RPMI7951 (cell line): ENCODE measurements around the gene GOLIM4. TPM values are rescaled to one million over a fixed set of nuclear protein-coding genes. Genes with fewer than 3 reads are reported as not detected.
"Not testable (repeated sequence)": the region's sequence is repeated elsewhere in the genome, so short reads cannot be mapped to it uniquely, and the experiment has no call there.

ENCODE experiments used
- DNase-seq: peaks from one replicate; pipeline ENCODE4 v3.0.0-alpha.2; 2012; ENCODE audit warnings: low read depth
- total RNA-seq: library from RNA; depleted of rRNA; stranded (reverse); fragments of >200 nt; shearing (Covaris generic); gene quantifications from 2 replicates; pipeline ENCODE4 v1.2.3, GENCODE V29; 2014

Gene GOLIM4
- total RNA-seq, 1 experiment from 2014 or later: 63.3 TPM

DNA sequence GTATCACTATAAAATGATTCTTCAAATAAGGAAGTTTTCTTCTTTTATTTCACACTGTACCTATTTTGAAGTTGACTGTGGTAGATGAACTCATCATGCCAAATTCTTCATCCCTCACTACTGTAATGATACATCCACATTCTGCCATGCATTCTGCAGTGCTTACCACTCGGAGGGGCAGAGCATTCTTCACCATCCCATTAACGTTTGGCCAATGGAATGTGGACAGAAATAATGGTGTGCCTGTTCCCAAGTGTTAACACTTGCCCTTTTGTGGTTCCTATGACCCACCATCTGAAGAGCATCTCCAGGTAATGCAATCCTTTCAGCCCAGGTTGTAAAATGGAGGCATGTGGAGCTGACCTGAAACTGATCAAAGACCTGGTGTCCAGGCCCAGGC, 18.6 kb downstream of the GOLIM4 start:
- no peak for DNase-seq

DNA sequence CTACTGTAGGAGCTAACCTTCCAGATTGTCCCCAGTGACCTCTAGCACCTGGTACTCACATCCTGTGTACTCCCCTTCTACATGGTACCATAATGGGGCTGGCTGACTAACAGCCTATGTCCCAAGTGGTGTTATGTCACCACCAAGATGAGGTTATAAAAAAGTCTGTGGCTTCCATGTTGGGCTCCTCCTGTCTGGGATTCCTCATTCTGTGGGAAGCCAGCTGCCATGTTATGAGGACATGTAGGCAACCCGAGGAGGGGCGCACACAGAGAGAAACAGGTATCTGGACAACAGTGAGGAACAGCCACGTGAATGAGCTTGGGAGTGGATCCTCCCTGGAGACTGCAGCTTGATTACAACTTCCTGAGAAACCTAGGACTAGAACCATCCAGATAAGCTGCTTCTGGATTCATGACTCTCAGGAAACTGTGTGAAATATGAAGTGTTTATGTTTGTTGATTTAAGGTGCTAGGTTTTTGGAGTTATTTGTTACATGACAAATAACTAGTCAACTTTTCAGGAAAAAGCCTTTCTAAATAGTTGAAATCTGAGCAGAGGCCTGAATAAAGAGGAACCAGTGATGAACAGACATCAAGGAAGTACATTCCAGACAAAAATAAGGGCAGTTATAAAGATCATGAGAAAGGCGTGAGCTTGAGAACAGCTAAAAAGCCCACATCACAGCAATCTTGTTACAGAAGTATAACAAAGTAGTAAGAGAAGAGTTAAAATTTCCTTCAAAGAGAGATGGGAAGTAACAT, 21.7 kb downstream of the GOLIM4 start:
- no peak for DNase-seq

DNA sequence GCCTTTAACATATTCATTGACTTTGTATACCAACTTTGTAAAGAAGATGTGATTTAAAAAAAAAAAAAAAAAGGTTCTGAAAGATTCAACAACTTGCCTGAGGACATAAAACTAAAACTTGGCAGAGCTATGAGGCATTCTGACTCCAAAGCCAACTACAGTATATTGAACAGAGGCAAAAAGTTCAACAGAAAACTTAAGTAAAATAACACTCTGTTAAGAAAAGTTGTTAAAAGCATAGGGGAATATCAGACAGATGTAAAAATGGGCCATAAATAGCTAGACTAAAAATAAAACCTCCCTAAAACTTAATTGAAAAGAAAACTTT, 23.4 kb downstream of the GOLIM4 start:
- DNase-seq: peak; percentile 40

DNA sequence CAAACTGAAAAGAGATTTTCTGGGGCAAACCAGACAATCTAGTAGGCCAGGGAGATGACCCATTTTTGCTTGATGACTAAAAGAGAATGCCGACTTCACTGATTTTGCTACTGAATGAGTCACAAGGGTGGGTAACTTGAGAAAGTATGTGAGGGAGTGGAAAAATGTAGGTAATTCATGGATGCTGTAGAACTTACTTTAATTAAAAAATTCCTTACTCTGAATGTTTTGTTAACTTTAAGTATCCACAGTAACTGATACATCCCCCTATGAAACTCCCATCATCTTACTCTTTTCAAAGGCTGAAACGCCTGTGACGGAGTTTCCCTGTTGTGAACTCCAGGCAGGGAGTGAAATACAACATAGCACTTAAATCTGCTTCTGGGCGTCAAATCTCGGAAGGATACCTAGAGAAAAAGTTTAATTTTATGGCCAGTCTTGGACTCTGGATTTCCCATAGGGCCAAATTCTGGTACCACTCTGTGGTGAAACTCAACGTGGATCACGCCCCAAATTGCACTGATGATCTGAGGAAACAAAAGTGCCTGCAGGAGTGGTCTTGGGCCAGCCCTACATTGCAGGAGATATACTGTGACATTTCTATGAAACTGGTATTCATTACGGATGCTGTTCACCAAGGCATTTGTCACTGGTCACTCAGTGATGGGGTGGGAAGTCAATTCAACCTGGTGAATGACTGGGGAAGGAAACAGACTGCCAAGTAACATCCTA, 24.0 kb downstream of the GOLIM4 start:
- DNase-seq: peak; percentile 87

DNA sequence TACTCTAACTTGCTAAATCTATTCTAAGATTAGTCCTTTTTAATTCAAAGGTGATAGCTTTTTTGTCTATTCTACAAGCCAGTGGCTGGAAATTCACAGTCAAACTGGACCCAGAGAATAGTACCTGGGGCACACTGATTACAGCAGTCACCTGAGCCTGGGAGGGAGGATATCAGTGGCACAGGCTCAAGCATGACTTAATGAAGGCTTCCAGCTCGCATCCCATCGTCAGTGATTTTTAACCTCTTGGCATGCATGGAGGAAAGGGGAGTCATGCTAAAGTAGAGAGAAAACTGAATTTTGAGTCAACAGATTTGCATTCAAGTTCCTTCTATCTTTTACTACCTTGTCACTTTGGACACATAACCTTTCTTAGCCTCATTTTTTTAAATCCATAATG, 24.8 kb downstream of the GOLIM4 start:
- no peak for DNase-seq

DNA sequence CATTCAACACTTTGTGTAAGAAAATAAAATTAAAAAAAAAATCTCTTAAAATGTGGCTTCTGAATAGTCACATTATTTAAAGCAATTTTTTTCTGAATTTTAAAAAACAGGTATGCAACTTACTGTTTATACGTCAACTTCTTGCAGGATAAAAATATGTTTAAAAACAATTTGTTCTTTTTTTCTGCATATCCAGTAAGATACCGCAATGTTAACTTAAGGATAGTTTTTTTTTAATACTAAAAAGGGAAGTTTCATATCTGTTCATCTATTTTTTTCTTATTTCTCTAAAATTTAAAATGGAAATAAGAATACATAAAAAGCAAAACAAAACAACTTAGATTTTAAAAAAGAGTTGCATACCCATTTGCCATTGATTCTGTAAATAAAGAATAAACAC, 27.4 kb downstream of the GOLIM4 start:
- no peak for DNase-seq

DNA sequence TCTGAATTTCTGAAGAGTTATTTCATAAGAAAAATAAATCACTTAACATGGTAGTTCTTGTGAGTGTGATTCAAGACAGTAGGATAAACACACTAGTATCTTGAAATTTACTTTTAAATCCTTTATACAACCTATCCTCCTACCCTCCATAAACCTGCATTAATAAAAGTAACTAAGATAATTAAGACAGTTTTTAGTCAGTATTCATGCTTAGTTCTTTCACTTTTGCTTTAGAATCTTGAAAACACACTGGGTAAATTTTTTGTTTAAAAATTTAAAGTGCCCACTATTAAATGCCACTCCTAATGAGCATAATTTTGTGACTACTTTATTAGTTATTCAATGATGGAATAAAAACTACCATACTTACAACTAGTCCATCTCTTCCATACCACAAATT, 28.8 kb downstream of the GOLIM4 start:
- no peak for DNase-seq

DNA sequence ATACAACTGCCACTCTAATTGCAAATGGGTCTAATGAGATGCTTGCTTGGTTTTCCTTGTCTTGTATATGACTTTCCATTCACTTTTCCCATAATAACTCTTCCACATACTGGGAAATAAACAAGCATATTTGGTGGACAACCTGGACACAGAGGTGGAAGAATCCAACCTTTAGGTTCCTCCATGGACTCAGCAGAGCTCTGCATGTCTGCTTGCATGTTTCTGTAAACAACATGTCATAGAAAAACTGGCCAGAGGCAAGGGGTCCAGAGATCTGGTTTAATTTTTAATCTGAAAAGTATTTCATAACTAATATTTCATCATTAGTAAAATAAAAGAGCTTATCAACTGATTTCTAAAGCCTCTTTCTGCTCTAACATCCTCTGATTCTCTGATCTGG, 30.2 kb downstream of the GOLIM4 start:
- DNase-seq: no peak

DNA sequence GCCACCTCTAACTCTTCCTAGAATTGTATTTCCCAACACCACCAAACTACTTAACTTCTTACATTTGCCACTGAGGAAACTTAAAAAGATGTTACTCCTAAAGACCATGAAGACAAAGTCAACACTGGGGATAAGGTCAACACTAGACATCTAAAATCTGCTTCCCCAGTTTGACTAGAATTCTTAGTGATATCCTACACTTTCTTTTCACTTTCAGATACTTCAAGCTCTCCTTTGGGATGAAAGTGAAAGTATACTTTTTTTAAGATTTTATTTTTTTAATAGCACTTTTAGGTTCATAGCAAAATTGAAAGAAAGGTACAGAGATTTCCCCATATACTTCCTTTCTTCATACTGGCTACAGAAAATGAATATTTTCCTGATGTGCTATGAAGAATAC, 32.6 kb downstream of the GOLIM4 start:
- no peak for DNase-seq

DNA sequence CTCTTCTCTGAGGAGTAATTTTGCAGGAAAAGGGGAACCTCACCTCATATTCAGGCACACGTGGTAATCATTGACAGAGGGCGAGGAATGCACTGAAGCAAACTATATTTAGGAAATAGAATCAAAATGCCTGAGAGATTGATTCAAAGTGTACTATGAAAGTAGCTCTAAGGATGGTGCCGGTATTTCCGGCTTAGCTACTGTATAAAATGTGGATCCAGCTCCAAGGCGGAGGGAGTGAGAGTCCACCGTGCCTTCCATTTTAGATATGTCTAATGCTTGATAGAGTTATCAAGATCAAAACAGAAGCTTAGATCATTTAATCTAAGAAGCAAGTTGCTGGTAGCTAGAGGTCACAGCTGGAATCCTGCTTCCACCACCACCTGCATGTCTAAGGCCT, 33.0 kb downstream of the GOLIM4 start:
- no peak for DNase-seq

DNA sequence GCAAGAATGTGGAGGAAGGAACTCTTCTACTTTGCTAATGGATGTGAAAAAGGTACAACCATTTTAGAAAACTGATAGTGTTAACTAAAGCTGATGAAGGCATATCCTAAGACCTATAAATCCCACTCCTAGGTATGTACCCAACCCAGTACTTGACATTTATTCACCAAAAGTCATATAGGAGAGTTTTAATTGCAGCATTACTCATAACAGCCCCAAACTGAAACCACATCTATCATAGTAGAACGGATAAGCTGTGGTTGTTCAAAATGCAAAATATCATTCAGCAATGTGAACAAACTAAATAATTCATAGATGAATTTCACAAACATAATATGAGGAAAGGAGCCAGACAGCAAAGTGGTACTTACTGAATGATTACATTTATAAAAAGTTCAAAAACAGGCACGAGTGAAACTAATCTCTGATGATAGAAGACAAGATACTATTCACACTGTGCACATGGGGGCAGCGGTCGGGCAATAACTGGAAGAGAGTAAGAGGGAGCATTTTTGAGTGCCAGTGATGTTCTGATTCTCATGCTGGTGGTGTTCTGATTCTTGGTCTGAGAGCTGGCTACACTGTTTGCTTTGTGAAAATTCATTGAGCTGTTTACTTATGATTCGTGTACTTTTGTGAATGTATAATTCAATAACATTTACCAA, 34.3 kb downstream of the GOLIM4 start:
- peak; percentile 43 for DNase-seq

DNA sequence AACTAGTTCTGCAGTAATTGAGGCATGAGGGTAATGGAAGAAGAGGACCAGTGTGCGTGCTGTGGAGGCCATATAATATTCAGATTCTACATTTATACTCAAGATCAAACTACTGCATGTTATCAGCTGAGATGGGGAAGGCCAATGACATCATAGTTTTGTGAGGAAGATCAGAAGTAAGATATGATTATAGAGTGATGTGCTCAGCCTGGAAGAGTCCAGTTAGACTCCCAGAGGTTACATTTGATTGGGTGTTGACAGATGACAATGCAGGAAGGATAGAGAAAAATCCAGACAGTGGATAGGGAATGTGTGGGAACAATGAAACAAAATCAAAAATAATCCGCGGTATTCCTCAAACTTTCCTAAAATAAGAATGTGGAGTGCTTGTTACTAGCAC, 35.4 kb downstream of the GOLIM4 start:
- DNase-seq: no peak

DNA sequence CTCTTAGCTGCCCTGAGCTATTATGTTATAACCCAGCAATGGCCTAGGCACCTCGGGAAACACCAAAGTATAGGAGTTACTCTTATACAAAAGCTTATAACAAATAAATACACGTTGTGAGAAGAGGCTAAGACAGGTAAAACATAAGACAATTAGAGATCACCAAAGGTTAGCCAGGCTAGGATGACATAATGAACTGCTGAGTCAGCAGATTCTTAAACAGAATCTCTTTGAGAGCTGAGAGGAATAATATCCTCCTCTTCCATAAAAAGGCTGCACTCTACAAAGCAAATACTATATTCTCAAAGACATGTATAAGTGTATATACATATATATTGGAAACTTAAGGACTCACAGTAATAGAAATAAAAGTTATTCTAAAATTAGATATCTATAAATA, 37.2 kb downstream of the GOLIM4 start:
- no peak for DNase-seq

DNA sequence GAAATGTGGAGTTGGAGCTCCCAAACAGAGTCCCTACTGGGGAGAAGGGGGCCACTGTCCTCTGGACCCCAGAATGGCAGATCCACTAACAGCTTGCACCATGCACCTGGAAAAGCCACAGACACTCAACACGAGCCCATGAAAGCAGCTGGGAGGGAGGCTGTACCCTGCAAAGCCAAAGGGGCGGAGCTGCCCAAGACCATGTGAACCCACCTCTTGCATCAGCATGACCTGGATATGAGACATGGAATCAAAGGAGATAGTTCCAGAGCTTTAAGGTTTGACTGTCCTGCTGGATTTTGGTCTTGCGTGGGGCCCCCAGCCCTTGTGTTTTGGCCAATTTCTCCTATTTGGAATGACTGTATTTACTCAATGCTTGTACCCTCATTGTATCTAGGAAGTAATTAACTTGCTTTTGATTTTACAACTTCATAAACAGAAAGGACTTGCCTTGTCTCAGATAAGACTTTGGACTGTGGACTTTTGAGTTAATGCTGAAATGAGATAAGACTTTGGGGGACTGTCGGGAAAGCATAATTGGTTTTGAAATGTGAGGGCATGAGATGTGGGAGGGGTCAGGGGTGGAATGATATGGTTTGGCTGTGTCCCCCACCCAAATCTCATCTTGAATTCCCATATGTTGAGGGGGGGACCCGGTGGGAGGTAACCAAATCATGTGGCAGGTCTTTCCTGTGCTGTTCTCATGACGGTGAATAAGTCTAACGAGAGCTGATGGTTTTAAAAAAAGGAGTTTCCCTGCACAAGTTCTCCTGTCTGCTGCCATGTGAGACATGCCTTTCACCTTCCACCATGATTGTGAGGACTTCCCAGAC, 39.1 kb downstream of the GOLIM4 start:
- not testable (repeated sequence) for DNase-seq

DNA sequence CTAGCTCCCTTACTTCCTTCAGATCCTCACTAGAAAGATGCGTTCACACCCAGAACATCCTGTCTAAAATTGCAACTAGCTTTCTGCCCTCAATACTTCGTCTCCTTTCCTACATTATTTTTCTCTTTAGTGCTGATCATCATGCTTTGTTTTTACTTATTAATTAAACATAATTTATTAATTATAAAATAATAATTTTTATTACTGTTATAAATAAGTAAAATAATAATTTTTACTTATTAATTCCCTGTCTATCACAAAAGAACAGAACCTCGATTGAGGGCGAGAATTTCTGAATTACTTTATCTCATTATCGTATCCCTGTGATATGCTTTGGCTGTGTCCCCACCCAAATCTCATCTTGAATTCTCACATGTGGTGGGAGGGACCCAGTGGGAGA, 41.3 kb downstream of the GOLIM4 start:
- DNase-seq: no peak

DNA sequence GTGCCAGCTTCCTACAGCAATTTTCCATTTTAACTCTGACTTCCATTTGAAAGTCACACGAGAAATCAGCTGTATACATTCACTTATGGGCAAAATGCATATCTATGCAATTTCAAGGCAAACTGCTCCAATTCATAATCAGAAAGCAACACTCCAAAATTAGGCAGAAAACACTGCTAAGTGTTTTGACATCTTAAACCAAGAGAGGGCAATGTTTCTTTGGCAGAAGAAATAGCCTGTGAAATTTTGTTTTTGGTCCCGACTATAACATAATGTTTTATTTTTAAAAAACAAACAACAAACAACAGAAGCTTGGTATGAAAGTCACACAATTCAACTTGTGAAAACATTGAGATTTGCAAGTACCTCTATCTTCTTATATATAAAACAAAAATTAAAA, 42.6 kb downstream of the GOLIM4 start:
- no peak for DNase-seq

DNA sequence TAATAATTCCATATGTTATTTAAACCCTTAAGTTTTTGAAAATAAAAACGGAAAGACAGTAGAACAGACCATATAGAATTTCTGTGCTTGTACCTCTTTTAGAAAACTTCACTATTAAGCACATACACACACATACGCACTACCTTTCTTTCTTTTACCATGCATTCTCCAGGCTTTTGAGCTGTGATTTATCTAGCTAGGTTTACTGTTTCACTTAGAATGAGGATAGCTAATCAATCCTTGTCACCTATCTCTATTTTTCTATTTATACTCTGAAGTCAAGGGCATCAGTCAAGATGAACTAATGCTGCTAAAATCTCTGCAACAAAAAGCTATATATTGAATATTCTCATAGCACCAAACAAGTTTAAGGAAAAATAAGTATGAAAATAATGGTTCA, 43.2 kb downstream of the GOLIM4 start:
- no peak for DNase-seq

DNA sequence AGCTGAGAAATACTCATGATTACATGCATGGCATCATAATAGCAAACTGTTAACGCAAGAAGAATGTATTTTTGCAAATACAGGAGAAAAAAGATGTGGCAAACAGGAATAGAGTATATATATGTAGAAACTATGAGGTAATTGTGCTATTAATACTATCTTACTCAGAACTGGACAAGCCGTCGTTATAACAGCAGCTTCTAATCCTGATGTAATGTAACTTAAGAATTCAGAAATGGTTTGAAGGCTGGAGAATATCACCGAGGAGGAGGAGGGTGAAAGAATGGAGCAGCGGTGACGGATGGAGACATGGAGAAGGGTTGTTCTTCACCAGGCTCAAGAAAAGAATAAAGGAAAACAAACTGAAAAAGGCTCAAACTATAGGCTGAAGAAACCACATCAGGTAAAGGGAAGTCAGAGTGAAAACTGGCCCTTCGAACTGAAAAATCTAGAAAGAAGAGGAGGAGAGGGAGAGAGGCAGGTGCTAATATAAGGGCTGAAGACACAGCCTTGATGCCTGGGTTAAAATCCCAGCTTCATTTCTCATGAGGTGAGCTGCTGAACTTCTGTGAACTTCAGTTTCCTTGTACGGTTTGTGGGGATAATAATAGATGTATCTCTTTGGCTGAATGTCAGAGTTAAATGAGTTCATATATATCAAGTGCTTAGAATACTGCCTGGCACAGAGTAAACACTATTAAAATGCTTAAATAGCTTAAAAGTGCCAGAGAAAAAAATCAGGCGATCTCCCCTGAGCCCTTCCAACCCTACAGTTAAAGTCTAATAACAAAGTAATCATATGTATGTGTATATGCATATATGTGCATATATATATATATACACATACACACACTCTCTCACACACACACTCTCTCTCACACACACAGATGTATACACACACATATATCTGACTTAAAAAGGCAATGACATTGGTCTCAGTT, 43.9 kb downstream of the GOLIM4 start:
- DNase-seq: no peak

DNA sequence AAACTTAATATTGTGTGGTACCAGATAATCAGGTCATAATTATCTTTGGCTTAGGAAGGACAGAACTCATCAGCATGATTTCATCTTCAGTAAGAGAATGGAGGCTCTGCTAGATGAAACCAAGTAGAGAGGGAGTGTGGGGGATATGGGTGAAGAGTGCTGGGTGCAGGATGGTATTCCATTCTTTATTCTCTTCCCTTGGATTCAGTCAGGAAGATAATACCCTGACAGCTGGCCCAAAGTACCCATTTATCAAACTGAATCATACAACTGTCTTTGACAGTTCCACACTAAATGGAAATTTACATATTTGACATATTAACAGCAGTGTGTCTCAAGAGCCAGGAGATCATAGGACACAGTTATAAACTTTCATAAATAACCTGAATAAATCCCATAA, 44.7 kb downstream of the GOLIM4 start:
- no peak for DNase-seq

DNA sequence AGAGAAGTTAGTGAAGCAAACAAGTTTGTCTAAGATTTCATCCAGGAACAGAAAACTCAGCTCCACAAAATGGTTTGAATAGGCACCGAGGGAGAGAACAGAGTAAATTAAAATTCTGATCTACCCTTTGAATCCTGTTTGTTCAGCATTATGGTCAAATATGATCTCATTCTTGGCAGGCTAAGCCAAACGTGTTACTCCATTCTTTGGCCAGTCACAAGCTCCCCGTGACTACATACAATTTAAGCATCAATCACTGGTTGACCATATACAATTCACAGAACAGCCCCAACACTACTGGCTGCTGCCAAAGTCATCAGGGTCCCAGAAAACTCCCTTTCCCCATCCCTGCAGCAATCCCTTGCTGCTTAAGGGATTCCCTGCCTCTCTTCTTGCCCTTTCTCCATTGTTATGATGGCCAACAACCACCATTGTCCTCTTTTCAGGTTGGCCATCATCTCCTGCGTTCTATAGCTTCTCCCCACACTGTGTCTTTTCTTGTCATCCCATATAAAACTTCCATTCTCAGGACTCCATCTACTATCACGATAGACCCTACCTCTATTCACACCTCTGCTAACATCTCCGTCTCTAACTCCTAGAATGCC, 46.3 kb downstream of the GOLIM4 start:
- no peak for DNase-seq
